Posterior vena cava (tissue), 2 donors: Measurements from ENCODE around the gene AGPAT3. TPM values are rescaled to one million over a fixed set of nuclear protein-coding genes. Genes with fewer than 3 reads are reported as not detected.
"Not testable (repeated sequence)": the region's sequence is repeated elsewhere in the genome, so short reads cannot be mapped to it uniquely, and the experiment has no call there.

Experiments
- DNase-seq: peaks from one replicate; pipeline ENCODE4 v3.0.0-alpha.2; 2020; ENCODE audit warnings: low spot score
- intact Hi-C, 2 donors: fragments of 100-400 bp; cut with DNase I; formaldehyde crosslinking; loops; one replicate each; pipeline versions ENCODE4 v1.14.1 to v1.14.2; 2022 to 2023
- long read RNA-seq, 2 donors: library from polyadenylated mRNA; unstranded; transcript quantifications; one replicate each; pipeline ENCODE4 v2.0.0, GENCODE V29; 2020 to 2021
- total RNA-seq, 2 donors: library from RNA; stranded (reverse); fragmentation: NEBNext Ultra II Directional; extraction: Animal tissue kit (Norgen Biotek cat#: 25700); gene quantifications; one replicate each; pipeline ENCODE4 v1.2.1, GENCODE V29; 2021
- donor health status: DM: yes; HTN: yes; CAD: no.
- donor health status: DM: yes; HTN: yes; CAD: no.

AGPAT3 gene
- 10 to 100 TPM; 35.3 to 43.2 TPM for total RNA-seq
- long read RNA-seq, donor 1, full-length matches to known transcripts: 5 of 11 reads
- long read RNA-seq, donor 1, partial matches to known transcripts: 2 of 11 reads
- long read RNA-seq, donor 1, other reads (novel, unspliced or antisense): 4 of 11 reads
- long read RNA-seq, donor 2, full-length matches to known transcripts: 2 of 30 reads
- long read RNA-seq, donor 2, partial matches to known transcripts: 1 of 30 reads
- long read RNA-seq, donor 2, other reads (novel, unspliced or antisense): 27 of 30 reads

- DNase-seq: peak; percentile 79
- intact Hi-C loops: loop anchor here in 1 of 2 donors (10.0 kb wide), 1 partner anchor 70 kb away; no protein-coding TSS in a partner anchor
These were observed at the start of gene AGPAT3 for GRCh38 chr21:43864962-43865539. Gene AGPAT3 (plus strand): TSS chr21:43865223. CDS start chr21:43959682, 94,459 bp downstream.

GRCh38 chr21:43815991-43816390 is 49.0 kb upstream of the AGPAT3 start:
- DNase-seq: no peak
- intact Hi-C loops: loop anchor here in 1 of 2 donors (10.0 kb wide), 1 partner anchor 99 kb away; no protein-coding TSS in a partner anchor

GRCh38 chr21:43816611-43817071 is 48.4 kb upstream of the AGPAT3 start:
- intact Hi-C loops: loop anchor here in 1 of 2 donors (10.0 kb wide), 1 partner anchor 98 kb away; no protein-coding TSS in a partner anchor
- no peak for DNase-seq

GRCh38 chr21:43817157-43818086 is 47.6 kb upstream of the AGPAT3 start:
- DNase-seq: peak; percentile 78
- intact Hi-C loops: loop anchor here in 1 of 2 donors (10.0 kb wide), 1 partner anchor 97 kb away; no protein-coding TSS in a partner anchor

GRCh38 chr21:43818685-43819084 is 46.3 kb upstream of the AGPAT3 start:
- no peak for DNase-seq
- intact Hi-C loops: loop anchor here in 1 of 2 donors (10.0 kb wide), 1 partner anchor 96 kb away; no protein-coding TSS in a partner anchor

GRCh38 chr21:43819511-43820405 is 45.3 kb upstream of the AGPAT3 start:
- DNase-seq: peak; percentile 78
- intact Hi-C loops: loop anchor here in 1 of 2 donors (10.0 kb wide), 1 partner anchor 95 kb away; no protein-coding TSS in a partner anchor

- intact Hi-C loops: no loop called here
- peak; percentile 65 for DNase-seq
These were observed 44.6 kb upstream of the AGPAT3 start for GRCh38 chr21:43820466-43820865.

- intact Hi-C loops: not testable (repeated sequence)
- DNase-seq: peak; percentile 76
These were observed 42.9 kb upstream of the AGPAT3 start for GRCh38 chr21:43822166-43822565.

GRCh38 chr21:43822741-43823140 is 42.3 kb upstream of the AGPAT3 start:
- intact Hi-C loops, DNase-seq: not testable (repeated sequence)

- intact Hi-C loops: no loop called here
- DNase-seq: peak; percentile 71
These were observed 40.4 kb upstream of the AGPAT3 start for GRCh38 chr21:43824333-43825241.

- intact Hi-C loops: no loop called here
- peak; percentile 76 for DNase-seq
These were observed 39.6 kb upstream of the AGPAT3 start for GRCh38 chr21:43825242-43825935.

GRCh38 chr21:43825936-43826622 is 38.9 kb upstream of the AGPAT3 start:
- intact Hi-C loops: no loop called here
- DNase-seq: peak; percentile 77

GRCh38 chr21:43826623-43826974 is 38.4 kb upstream of the AGPAT3 start:
- DNase-seq: peak; percentile 59
- intact Hi-C loops: no loop called here

- peak; percentile 89 for DNase-seq
- intact Hi-C loops: no loop called here
These were observed 37.9 kb upstream of the AGPAT3 start for GRCh38 chr21:43827015-43827611.

- DNase-seq: peak; percentile 43
- intact Hi-C loops: no loop called here
These were observed 35.9 kb upstream of the AGPAT3 start for GRCh38 chr21:43829161-43829560.

- peak; percentile 74 for DNase-seq
- intact Hi-C loops: no loop called here
These were observed 35.4 kb upstream of the AGPAT3 start for GRCh38 chr21:43829575-43830119.
